SK-N-SH (cell line): Measurements from ENCODE around the gene LRTM2. TPM values are rescaled to one million over a fixed set of nuclear protein-coding genes. Genes with fewer than 3 reads are reported as not detected.

Experiments used
- CHD2 ChIP-seq: fragments of 150-350 bp; IDR thresholded peaks from 2 replicates; pipeline ENCODE4 v1.6.1; 2018; ENCODE audit warnings: low read length; ENCODE audit not compliant: partially characterized antibody
- ELF1 ChIP-seq: IDR thresholded peaks from 2 replicates; pipeline ENCODE4 v1.4.0; 2012
- EP300 ChIP-seq, 2 experiments: IDR thresholded peaks; 2 replicates each; pipeline versions ENCODE4 v1.4.0 to v1.6.1; 2012; ENCODE audit warnings: borderline replicate concordance in 1 of 2, low read depth in 1 of 2, low read length in 1 of 2
- FOSL2 ChIP-seq: IDR thresholded peaks from 2 replicates; pipeline ENCODE4 v1.4.0; 2012; ENCODE audit warnings: low read depth, mild to moderate bottlenecking, moderate library complexity, borderline replicate concordance
- FOXJ3 ChIP-seq: sonication (generic); formaldehyde crosslinking; IDR thresholded peaks from 2 replicates; pipeline ENCODE4 v1.5.1; 2020; ENCODE audit warnings: mild to moderate bottlenecking, missing genetic modification reagents
- GABPA ChIP-seq: IDR thresholded peaks from 2 replicates; pipeline ENCODE4 v1.4.0; 2012; ENCODE audit warnings: low read depth, mild to moderate bottlenecking
- GATA2 ChIP-seq: sonication (generic); formaldehyde crosslinking; IDR thresholded peaks from 2 replicates; pipeline ENCODE4 v1.5.0; 2020; ENCODE audit warnings: mild to moderate bottlenecking, missing genetic modification reagents
- JUND ChIP-seq: IDR thresholded peaks from 2 replicates; pipeline ENCODE4 v1.4.0; 2012
- MEF2A ChIP-seq: IDR thresholded peaks from 2 replicates; pipeline ENCODE4 v1.4.0; 2012; ENCODE audit warnings: low read depth, borderline replicate concordance
- MXI1 ChIP-seq: IDR thresholded peaks from 2 replicates; pipeline ENCODE4 v1.6.1; 2012; ENCODE audit warnings: mild to moderate bottlenecking, low read depth, low read length, improper control_type of control experiment
- POLR2AphosphoS5 ChIP-seq: IDR thresholded peaks from 2 replicates; pipeline ENCODE4 v1.6.1; 2012; ENCODE audit warnings: low read depth, low read length
- RCOR1 ChIP-seq: fragments of 150-350 bp; IDR thresholded peaks from 2 replicates; pipeline ENCODE4 v1.6.1; 2017; ENCODE audit warnings: antibody characterized with exemption, low read length
- RFX5 ChIP-seq: IDR thresholded peaks from 2 replicates; pipeline ENCODE4 v1.6.1; 2012; ENCODE audit warnings: mild to moderate bottlenecking, improper control_type of control experiment, low read length
- SIN3A ChIP-seq: IDR thresholded peaks from 2 replicates; pipeline ENCODE4 v1.6.1; 2012; ENCODE audit warnings: low read depth, mild to moderate bottlenecking, low read length, moderate library complexity, borderline replicate concordance
- SMC3 ChIP-seq: IDR thresholded peaks from 2 replicates; pipeline ENCODE4 v1.6.1; 2012; ENCODE audit warnings: low read depth, low read length, improper control_type of control experiment
- TEAD4 ChIP-seq: IDR thresholded peaks from 2 replicates; pipeline ENCODE4 v1.4.0; 2012; ENCODE audit warnings: mild to moderate bottlenecking, borderline replicate concordance; ENCODE audit not compliant: insufficient read depth
- polyA plus RNA-seq, 3 experiments: library from polyadenylated mRNA; depleted of rRNA; stranded (reverse); fragments of >200 nt; gene quantifications; 2 replicates each; pipeline ENCODE4 v1.2.3, GENCODE V29; 2012
- TF ChIP-seq, protein P1 (sequence below): fragments of 200-600 bp; sonication (generic); IDR thresholded peaks from 2 replicates; pipeline ENCODE4 v1.6.1; 2017; ENCODE audit warnings: antibody characterized with exemption, mild to moderate bottlenecking, moderate library complexity
- TF ChIP-seq, protein P2 (sequence below): fragments of 150-350 bp; IDR thresholded peaks from 2 replicates; pipeline ENCODE4 v1.6.1; 2016; ENCODE audit warnings: mild to moderate bottlenecking, low read depth, low read length
- TF ChIP-seq, protein P3 (sequence below): IDR thresholded peaks from 2 replicates; pipeline ENCODE4 v1.4.0; 2012; ENCODE audit warnings: low read depth, borderline replicate concordance
- TF ChIP-seq, protein P4 (sequence below): IDR thresholded peaks from 2 replicates; pipeline ENCODE4; 2012

LRTM2 gene
- polyA plus RNA-seq, 1 of the 3 experiments (the other 2 are of a cell fraction) = not detected

DNA sequence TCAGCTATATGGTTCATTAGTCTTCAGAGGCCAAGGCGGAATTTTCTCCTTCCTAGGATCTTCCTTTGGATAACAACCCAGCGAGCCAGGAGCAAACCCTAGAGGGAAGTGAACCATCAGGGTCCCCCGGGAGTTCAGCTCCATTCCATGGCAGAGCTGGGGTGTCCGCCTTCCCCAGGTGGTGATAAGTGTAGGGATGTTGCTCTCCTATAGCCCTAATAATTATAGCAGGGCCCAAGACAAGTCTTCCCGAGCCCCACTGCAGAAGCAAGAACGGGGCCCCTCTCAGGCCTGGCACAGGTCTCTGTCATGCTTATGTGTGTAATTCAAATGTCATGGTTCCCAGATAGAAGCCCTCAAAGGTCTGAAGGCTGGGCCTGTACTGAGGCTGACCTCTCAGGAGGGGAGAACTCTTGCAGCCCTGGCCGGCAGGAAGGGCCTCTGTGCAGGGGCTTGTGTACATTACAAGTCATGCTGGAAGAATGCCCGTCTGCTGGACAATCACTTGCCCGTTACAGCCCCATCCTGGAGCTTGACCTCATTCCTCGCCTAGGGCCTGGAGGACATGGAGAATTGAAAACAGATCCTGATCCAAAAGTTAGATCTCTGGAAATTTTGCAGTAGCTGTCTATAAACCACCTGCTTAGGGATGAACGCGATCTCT is 17.3 kb downstream of the LRTM2 start (continued):
- TF ChIP-seq, protein P1, sequence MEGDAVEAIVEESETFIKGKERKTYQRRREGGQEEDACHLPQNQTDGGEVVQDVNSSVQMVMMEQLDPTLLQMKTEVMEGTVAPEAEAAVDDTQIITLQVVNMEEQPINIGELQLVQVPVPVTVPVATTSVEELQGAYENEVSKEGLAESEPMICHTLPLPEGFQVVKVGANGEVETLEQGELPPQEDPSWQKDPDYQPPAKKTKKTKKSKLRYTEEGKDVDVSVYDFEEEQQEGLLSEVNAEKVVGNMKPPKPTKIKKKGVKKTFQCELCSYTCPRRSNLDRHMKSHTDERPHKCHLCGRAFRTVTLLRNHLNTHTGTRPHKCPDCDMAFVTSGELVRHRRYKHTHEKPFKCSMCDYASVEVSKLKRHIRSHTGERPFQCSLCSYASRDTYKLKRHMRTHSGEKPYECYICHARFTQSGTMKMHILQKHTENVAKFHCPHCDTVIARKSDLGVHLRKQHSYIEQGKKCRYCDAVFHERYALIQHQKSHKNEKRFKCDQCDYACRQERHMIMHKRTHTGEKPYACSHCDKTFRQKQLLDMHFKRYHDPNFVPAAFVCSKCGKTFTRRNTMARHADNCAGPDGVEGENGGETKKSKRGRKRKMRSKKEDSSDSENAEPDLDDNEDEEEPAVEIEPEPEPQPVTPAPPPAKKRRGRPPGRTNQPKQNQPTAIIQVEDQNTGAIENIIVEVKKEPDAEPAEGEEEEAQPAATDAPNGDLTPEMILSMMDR = no peak
- TF ChIP-seq POLR2AphosphoS5 = no peak
- TF ChIP-seq FOSL2 = no peak; the same call in 1 of the 2 replicates
- no peak for TF ChIP-seq SIN3A
- TF ChIP-seq GATA2 = peak; percentile 82
- no peak for TF ChIP-seq JUND
- TF ChIP-seq GABPA = no peak
- no peak for TF ChIP-seq RFX5
- TF ChIP-seq EP300 (IDR thresholded peaks at IDR 0.05; ENCODE audit: borderline replicate concordance in 1 of 2, low read depth in 1 of 2, low read length in 1 of 2) = peak in 1 of 2 experiments; percentile 82; a peak in 2 of 4 replicates
- peak; percentile 89 for TF ChIP-seq RCOR1
- TF ChIP-seq SMC3 = no peak
- TF ChIP-seq, protein P2, sequence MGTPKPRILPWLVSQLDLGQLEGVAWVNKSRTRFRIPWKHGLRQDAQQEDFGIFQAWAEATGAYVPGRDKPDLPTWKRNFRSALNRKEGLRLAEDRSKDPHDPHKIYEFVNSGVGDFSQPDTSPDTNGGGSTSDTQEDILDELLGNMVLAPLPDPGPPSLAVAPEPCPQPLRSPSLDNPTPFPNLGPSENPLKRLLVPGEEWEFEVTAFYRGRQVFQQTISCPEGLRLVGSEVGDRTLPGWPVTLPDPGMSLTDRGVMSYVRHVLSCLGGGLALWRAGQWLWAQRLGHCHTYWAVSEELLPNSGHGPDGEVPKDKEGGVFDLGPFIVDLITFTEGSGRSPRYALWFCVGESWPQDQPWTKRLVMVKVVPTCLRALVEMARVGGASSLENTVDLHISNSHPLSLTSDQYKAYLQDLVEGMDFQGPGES = no peak
- TF ChIP-seq MEF2A = no peak
- TF ChIP-seq CHD2 = peak; percentile 73
- TF ChIP-seq, protein P3, sequence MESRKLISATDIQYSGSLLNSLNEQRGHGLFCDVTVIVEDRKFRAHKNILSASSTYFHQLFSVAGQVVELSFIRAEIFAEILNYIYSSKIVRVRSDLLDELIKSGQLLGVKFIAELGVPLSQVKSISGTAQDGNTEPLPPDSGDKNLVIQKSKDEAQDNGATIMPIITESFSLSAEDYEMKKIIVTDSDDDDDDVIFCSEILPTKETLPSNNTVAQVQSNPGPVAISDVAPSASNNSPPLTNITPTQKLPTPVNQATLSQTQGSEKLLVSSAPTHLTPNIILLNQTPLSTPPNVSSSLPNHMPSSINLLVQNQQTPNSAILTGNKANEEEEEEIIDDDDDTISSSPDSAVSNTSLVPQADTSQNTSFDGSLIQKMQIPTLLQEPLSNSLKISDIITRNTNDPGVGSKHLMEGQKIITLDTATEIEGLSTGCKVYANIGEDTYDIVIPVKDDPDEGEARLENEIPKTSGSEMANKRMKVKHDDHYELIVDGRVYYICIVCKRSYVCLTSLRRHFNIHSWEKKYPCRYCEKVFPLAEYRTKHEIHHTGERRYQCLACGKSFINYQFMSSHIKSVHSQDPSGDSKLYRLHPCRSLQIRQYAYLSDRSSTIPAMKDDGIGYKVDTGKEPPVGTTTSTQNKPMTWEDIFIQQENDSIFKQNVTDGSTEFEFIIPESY = no peak
- TF ChIP-seq, protein P4, sequence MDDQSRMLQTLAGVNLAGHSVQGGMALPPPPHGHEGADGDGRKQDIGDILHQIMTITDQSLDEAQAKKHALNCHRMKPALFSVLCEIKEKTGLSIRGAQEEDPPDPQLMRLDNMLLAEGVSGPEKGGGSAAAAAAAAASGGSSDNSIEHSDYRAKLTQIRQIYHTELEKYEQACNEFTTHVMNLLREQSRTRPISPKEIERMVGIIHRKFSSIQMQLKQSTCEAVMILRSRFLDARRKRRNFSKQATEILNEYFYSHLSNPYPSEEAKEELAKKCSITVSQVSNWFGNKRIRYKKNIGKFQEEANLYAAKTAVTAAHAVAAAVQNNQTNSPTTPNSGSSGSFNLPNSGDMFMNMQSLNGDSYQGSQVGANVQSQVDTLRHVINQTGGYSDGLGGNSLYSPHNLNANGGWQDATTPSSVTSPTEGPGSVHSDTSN = no peak
- TF ChIP-seq ELF1 = no peak
- no peak for TF ChIP-seq FOXJ3 (CRISPR knock-in tag)
- TF ChIP-seq MXI1 = peak; percentile 77; the same call in 1 of the 2 replicates
- TF ChIP-seq TEAD4 = no peak
- TF ChIP-seq, all 33 proteins: peak for 7
